H54 (cell line): ENCODE data around the gene NPHP1.
"Not testable (repeated sequence)": the region's sequence is repeated elsewhere in the genome, so short reads cannot be mapped to it uniquely, and the experiment has no call there.

ENCODE experiments used
- DNase-seq: peaks from one replicate; pipeline ENCODE4 v3.0.0; 2011; ENCODE audit warnings: low spot score, mixed read lengths; ENCODE audit not compliant: insufficient read length
- FAIRE-seq: peaks from 3 replicates; lab custom pipeline; 2011; peaks lifted over from hg19 to GRCh38; lab: Jason Lieb, UNC
- POLR2A ChIP-seq: IDR thresholded peaks from 2 replicates; pipeline ENCODE4 v1.6.1; 2011; ENCODE audit warnings: low read depth, mild to moderate bottlenecking, low read length

NPHP1 gene

GRCh38 chr2:110099471-110100225 is 105.2 kb downstream of the NPHP1 start:
- DNase-seq, result no peak
- TF ChIP-seq POLR2A, result no peak
- FAIRE-seq, result no peak

- FAIRE-seq, result no peak
- TF ChIP-seq POLR2A, result no peak
Observed at GRCh38 chr2:110099038-110099425, 105.8 kb downstream of the NPHP1 start.

GRCh38 chr2:110097506-110098220 is 107.2 kb downstream of the NPHP1 start:
- TF ChIP-seq POLR2A, result no peak
- DNase-seq (no peak), FAIRE-seq (no peak)

More at GRCh38 chr2:110099038-110099425, 105.8 kb downstream of the NPHP1 start:
- no peak for DNase-seq

- DNase-seq, result no peak
- no peak for TF ChIP-seq POLR2A
- no peak for FAIRE-seq
Observed at GRCh38 chr2:110095994-110096633, 108.7 kb downstream of the NPHP1 start.

- not testable (repeated sequence) for FAIRE-seq, DNase-seq
Observed at GRCh38 chr2:110094884-110095534, 109.8 kb downstream of the NPHP1 start.

GRCh38 chr2:110093924-110094323 is 110.9 kb downstream of the NPHP1 start:
- not testable (repeated sequence) for FAIRE-seq, DNase-seq

- not testable (repeated sequence) for FAIRE-seq, DNase-seq
Observed at GRCh38 chr2:110090164-110090563, 114.6 kb downstream of the NPHP1 start.

- FAIRE-seq, DNase-seq: not testable (repeated sequence)
Observed at GRCh38 chr2:110083757-110084156, 121.1 kb downstream of the NPHP1 start.

- not testable (repeated sequence) for FAIRE-seq
Observed at GRCh38 chr2:110083162-110083561, 121.7 kb downstream of the NPHP1 start.

GRCh38 chr2:110078104-110078503 is 126.7 kb downstream of the NPHP1 start:
- DNase-seq, FAIRE-seq: not testable (repeated sequence)

More at GRCh38 chr2:110083162-110083561, 121.7 kb downstream of the NPHP1 start:
- not testable (repeated sequence) for DNase-seq

GRCh38 chr2:110075896-110076295 is 128.9 kb downstream of the NPHP1 start:
- not testable (repeated sequence) for DNase-seq, FAIRE-seq
